GM19438 (cell line): ENCODE measurements around the gene ACSL5.

ENCODE experiments used
- ATAC-seq: cut with Tn5 transposase; IDR thresholded peaks from one replicate; pipeline ENCODE4 v1.9.1; 2021; ENCODE audit warnings: low read depth; ENCODE audit not compliant: unreplicated experiment

The ACSL5 gene

GRCh38 chr10:112373912-112374338, at the start of gene ACSL5:
Gene ACSL5, plus strand, starts transcription at chr10:112374116. Its CDS starts 20,831 bp downstream, at chr10:112394947.
- no peak for ATAC-seq

- ATAC-seq = no peak
Observed at GRCh38 chr10:112327678-112328077, 46.2 kb upstream of the ACSL5 start.

- ATAC-seq = no peak
Observed at GRCh38 chr10:112330162-112330561, 43.8 kb upstream of the ACSL5 start.

- no peak for ATAC-seq
Observed at GRCh38 chr10:112330607-112331160, 43.2 kb upstream of the ACSL5 start.

- no peak for ATAC-seq
Observed at GRCh38 chr10:112332022-112332421, 41.9 kb upstream of the ACSL5 start.

- ATAC-seq = no peak
Observed at GRCh38 chr10:112332509-112333228, 41.2 kb upstream of the ACSL5 start.

GRCh38 chr10:112333452-112333851, 40.5 kb upstream of the ACSL5 start:
- no peak for ATAC-seq

GRCh38 chr10:112335111-112335867, 38.6 kb upstream of the ACSL5 start:
- ATAC-seq = no peak

GRCh38 chr10:112335868-112336265, 38.0 kb upstream of the ACSL5 start:
- ATAC-seq = no peak

GRCh38 chr10:112336556-112337201, 37.2 kb upstream of the ACSL5 start:
- ATAC-seq = no peak

- ATAC-seq = no peak
Observed at GRCh38 chr10:112338957-112339356, 35.0 kb upstream of the ACSL5 start.

GRCh38 chr10:112340601-112341000, 33.3 kb upstream of the ACSL5 start:
- ATAC-seq = no peak

GRCh38 chr10:112343056-112343806, 30.7 kb upstream of the ACSL5 start:
- ATAC-seq = no peak

- no peak for ATAC-seq
Observed at GRCh38 chr10:112344261-112344660, 29.7 kb upstream of the ACSL5 start.

- ATAC-seq = no peak
Observed at GRCh38 chr10:112345202-112345601, 28.7 kb upstream of the ACSL5 start.

- no peak for ATAC-seq
Observed at GRCh38 chr10:112345743-112346142, 28.2 kb upstream of the ACSL5 start.

GRCh38 chr10:112346774-112347173, 27.1 kb upstream of the ACSL5 start:
- no peak for ATAC-seq

GRCh38 chr10:112347709-112348671, 25.9 kb upstream of the ACSL5 start:
- ATAC-seq = no peak

- no peak for ATAC-seq
Observed at GRCh38 chr10:112348759-112349158, 25.2 kb upstream of the ACSL5 start.
